Psoas muscle (tissue), 8 donors: Measurements from ENCODE around the gene AGPAT2. TPM values are rescaled to one million over a fixed set of nuclear protein-coding genes. Genes with fewer than 3 reads are reported as not detected.

Source experiments
- ATAC-seq, 4 donors: fragments of 200-7000 bp; cut with Tn5 transposase; one replicate each; pipeline ENCODE4 v1.9.1; 2020; ENCODE audit warnings: moderate library complexity in 3 of 4, mild to moderate bottlenecking in 2 of 4
- DNase-seq, 2 donors: peaks; one replicate each; pipeline ENCODE4 v3.0.0-alpha.2; 2020
- H3K27ac ChIP-seq: fragments of 200-600 bp; one replicate; pipeline ENCODE4 v1.8.0; 2022
- H3K27me3 ChIP-seq, 3 donors: fragments of 200-600 bp in 1 of 3; one replicate each; pipeline versions ENCODE4 v1.6.1 to v1.8.0; 2013 to 2022; ENCODE audit warnings: low read length in 2 of 3, mild to moderate bottlenecking in 2 of 3, moderate library complexity in 1 of 3; ENCODE audit not compliant: insufficient read depth in 3 of 3
- H3K36me3 ChIP-seq, 2 donors: fragments of 200-600 bp in 1 of 2; one replicate each; pipeline versions ENCODE4 v1.6.1 to v1.8.0; 2013 to 2022; ENCODE audit warnings: low read depth in 1 of 2, mild to moderate bottlenecking in 1 of 2, moderate library complexity in 1 of 2; ENCODE audit not compliant: insufficient read depth in 1 of 2
- H3K4me1 ChIP-seq: fragments of 200-600 bp; one replicate; pipeline ENCODE4 v1.8.0; 2022
- H3K4me3 ChIP-seq: fragments of 200-600 bp; one replicate; pipeline ENCODE4 v1.8.0; 2022; ENCODE audit warnings: mild to moderate bottlenecking
- H3K9me3 ChIP-seq: fragments of 200-600 bp; one replicate; pipeline ENCODE4 v1.8.0; 2022
- CTCF ChIP-seq: fragments of 200-600 bp; IDR thresholded peaks from one replicate; pipeline ENCODE4 v1.8.0; 2022; ENCODE audit warnings: antibody characterized with exemption
- whole genome bisulfite sequencing, 3 donors: extraction: QIAGEN DNeasy Blood & Tissue Kit; methylation state at CpG; one replicate each; pipeline versions ENCODE4 v1.1.6 to v1.1.7; 2013; 5-methylcytosine and 5-hydroxymethylcytosine counted together
- intact Hi-C, 2 donors: fragments of 100-400 bp; cut with DNase I; formaldehyde crosslinking; loops; one replicate each; pipeline versions ENCODE4 v1.11.0 to v1.14.2; 2022
- polyA plus RNA-seq, 3 donors: library from polyadenylated mRNA; stranded (reverse); fragments of 200-250 nt; gene quantifications; one replicate each; pipeline ENCODE4 v1.2.3, GENCODE V29; 2013
- total RNA-seq, 4 donors: library from RNA; stranded (reverse); fragmentation: NEBNext Ultra II Directional in 2 of 4; extraction: Animal tissue kit (Norgen Biotek cat#: 25700) in 2 of 4; gene quantifications; one replicate each; pipeline versions ENCODE4 v1.2.1 to v1.2.4, GENCODE V29; 2021 to 2023
- donor health status: healthy with polysubstance abuse.
- donor health status: DM: no; HTN: no; CAD: no; lungs with moderate emphysema.
- donor health status: Bipolar disorder and iron deficiency.
- donor health status: healthy.
- donor health status: DM: yes; HTN: yes; CAD: no.
- donor health status: DM: no; HTN: no; CAD: no.
- donor health status: DM: no; HTN: no; CAD: no.
- donor health status: DM: yes; HTN: yes; CAD: no.

Gene AGPAT2
- total and polyA plus RNA-seq, 7 donors, result 15.5 to 66.5 (median 41.6) TPM

DNA sequence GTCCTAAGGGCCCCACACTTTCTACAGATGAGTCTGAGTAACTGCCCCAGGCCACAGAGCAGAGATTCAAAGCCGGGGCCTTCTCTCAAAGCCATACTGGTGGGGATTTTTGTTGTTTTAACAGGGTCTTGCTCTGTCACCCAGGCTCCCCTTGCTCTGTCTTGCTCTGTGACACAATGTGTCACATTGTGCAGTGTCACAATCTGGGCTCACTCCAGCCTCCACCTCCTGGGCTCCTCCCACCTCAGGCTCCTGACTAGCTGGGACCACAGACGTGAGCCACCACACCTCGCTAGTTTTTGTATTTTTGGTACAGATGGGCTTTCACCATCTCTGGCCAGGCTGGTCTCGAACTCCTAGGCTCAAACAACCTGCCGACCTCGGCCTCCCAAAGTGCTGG lies 8.6 kb downstream of the AGPAT2 start:
- Histone ChIP-seq H3K4me1 (peaks cover 18% of the 10 kb centered on the region), H3K27ac (no peak overlapping the region), H3K27me3 (no peaks in the 10 kb centered on the region), H3K9me3 (no peaks in the 10 kb centered on the region), H3K36me3 (peaks cover 0 to 20% of the 10 kb centered on the region in 2 donors), H3K4me3 (no peak overlapping the region)
- peak in 2 of 4 donors; percentile 23 to 33 for ATAC-seq
- 83 to 89% (median 86%) methylated on average over 6 of the region's 6 CpGs for WGBS, 3 donors
- intact Hi-C loops, result no loop called here
- no peak for DNase-seq
- no peak for TF ChIP-seq CTCF

- Histone ChIP-seq H3K27ac (no peak overlapping the region), H3K4me3 (no peak overlapping the region), H3K36me3 (peaks cover 0 to 23% of the 10 kb centered on the region in 2 donors), H3K4me1 (peaks cover 18% of the 10 kb centered on the region), H3K27me3 (no peaks in the 10 kb centered on the region), H3K9me3 (no peaks in the 10 kb centered on the region)
- intact Hi-C loops, result no loop called here
- 91 to 94% (median 92%) methylated on average over 13 to 15 of the region's 15 CpGs for WGBS, 3 donors
- no peak for TF ChIP-seq CTCF
- no peak for ATAC-seq
- DNase-seq, result no peak
These were observed 9.2 kb downstream of the AGPAT2 start for GRCh38 chr9:136678034-136678433.

DNA sequence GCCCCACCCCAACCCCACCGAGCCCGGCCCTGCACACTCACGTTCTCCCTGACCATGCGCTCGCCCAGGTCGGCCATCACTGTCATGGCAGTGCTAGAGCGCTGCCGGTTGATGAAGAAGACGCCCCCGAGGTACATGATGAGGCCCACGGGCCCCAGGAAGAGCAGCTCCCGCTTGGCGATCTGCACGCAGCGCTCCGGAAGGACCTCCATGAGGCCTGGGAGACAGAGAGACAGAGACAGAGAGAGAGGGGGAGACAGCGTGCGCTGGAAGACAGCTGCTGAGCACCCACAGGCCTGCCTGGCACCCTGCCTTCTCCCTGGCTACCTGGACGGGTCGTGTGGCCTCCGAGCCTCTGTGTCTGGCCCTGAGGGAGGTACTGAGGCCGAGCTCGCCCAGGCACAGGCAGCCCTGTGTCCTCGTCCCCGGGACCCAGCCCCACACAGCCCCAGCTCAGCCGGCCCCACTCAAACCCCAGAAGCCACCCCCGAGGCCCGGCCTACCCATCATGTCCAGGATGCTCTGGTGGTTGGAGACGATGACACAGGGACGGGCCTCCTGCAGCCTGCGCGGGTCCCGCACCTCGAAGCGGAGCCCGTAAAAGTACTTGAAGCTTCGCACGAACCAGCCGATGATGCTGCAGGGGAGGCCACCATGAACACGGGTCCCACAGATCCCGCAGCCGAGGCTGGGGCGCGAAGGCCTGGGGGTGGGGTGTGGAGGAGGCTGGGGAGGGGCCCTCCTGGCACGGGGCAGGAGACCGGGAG lies 10.2 kb downstream of the AGPAT2 start:
- WGBS, 3 donors, result 89 to 91% (median 89%) methylated on average over 44 to 46 of the region's 46 CpGs
- Histone ChIP-seq H3K4me1 (peaks cover 18% of the 10 kb centered on the region), H3K9me3 (no peaks in the 10 kb centered on the region), H3K4me3 (no peak overlapping the region), H3K27me3 (no peaks in the 10 kb centered on the region), H3K27ac (no peak overlapping the region), H3K36me3 (peaks cover 0 to 24% of the 10 kb centered on the region in 2 donors)
- ATAC-seq (no peak), DNase-seq (no peak)
- intact Hi-C loops, result no loop called here
- no peak for TF ChIP-seq CTCF

GRCh38 chr9:136676297-136676794 lies 10.9 kb downstream of the AGPAT2 start:
- Histone ChIP-seq H3K4me1 (peaks cover 18% of the 10 kb centered on the region), H3K4me3 (no peak overlapping the region), H3K9me3 (no peaks in the 10 kb centered on the region), H3K27me3 (no peaks in the 10 kb centered on the region), H3K36me3 (peaks cover 0 to 24% of the 10 kb centered on the region in 2 donors), H3K27ac (no peak overlapping the region)
- DNase-seq, result no peak
- TF ChIP-seq CTCF, result no peak
- no peak for ATAC-seq
- 91 to 95% (median 94%) methylated on average over 12 to 13 of the region's 13 CpGs for WGBS, 3 donors
- intact Hi-C loops, result no loop called here
